IMR-90 (cell line): Measurements from ENCODE around the gene CIAO3. TPM values are rescaled to one million over a fixed set of nuclear protein-coding genes. Genes with fewer than 3 reads are reported as not detected.
A peak's percentile ranks its signal among the peaks of the same experiment; 100 is the strongest.

Source experiments
- ATAC-seq: fragments of 200-7000 bp; cut with Tn5 transposase; 2 replicates; pipeline ENCODE4 v1.9.1; 2020; ENCODE audit warnings: low read depth, mild to moderate bottlenecking, moderate library complexity
- BruUV-seq: library from RNA; stranded (reverse); fragments of 400-500 nt; replicated peaks from 2 replicates; lab custom pipeline; 2021; lab: Mats Ljungman, UMichigan
- CTCF ChIA-PET: fragments of 300-600 bp; formaldehyde crosslinking; extraction: SDS; loops from one replicate; lab custom pipeline; 2021; ENCODE audit warnings: antibody characterized with exemption; lab: Yijun Ruan, JAX
- POLR2A ChIA-PET: fragments of 300-600 bp; sonication (Branson Sonifier 250); formaldehyde crosslinking; loops from one replicate; lab custom pipeline; 2022; ENCODE audit warnings: antibody characterized with exemption; ENCODE audit not compliant: unreplicated experiment; lab: Charles Lee
- DNase-seq: peaks from one replicate; pipeline ENCODE4 v3.0.0; 2013
- H2AFZ ChIP-seq: replicated peaks from 2 replicates; pipeline ENCODE3; 2013; ENCODE audit warnings: low read length, mild to moderate bottlenecking; ENCODE audit not compliant: poor library complexity
- H2AK5ac ChIP-seq: 2 replicates; pipeline ENCODE4 v1.6.1; 2013; ENCODE audit warnings: low read depth, low read length, inconsistent platforms
- H2AK9ac ChIP-seq: replicated peaks from 2 replicates; pipeline ENCODE3; 2013; ENCODE audit warnings: mild to moderate bottlenecking, low read depth, low read length, moderate library complexity; ENCODE audit not compliant: poor library complexity
- H2BK120ac ChIP-seq: 2 replicates; pipeline ENCODE4 v1.6.1; 2013; ENCODE audit warnings: low read depth, low read length, inconsistent platforms
- H2BK15ac ChIP-seq: 3 replicates; pipeline ENCODE4 v1.6.1; 2013; ENCODE audit warnings: low read depth, low read length, inconsistent platforms
- H2BK20ac ChIP-seq: 2 replicates; pipeline ENCODE4 v1.6.1; 2013; ENCODE audit warnings: low read depth, mild to moderate bottlenecking, inconsistent platforms, low read length, moderate library complexity
- H2BK5ac ChIP-seq: 2 replicates; pipeline ENCODE4 v1.6.1; 2013; ENCODE audit warnings: mild to moderate bottlenecking, low read depth, low read length, inconsistent platforms; ENCODE audit not compliant: poor library complexity, severe bottlenecking
- H3K14ac ChIP-seq: replicated peaks from 2 replicates; pipeline ENCODE4 v1.6.1; 2013; ENCODE audit warnings: low read depth, low read length, inconsistent platforms
- H3K18ac ChIP-seq: 2 replicates; pipeline ENCODE4 v1.6.1; 2013; ENCODE audit warnings: low read depth, low read length, control low read depth
- H3K23ac ChIP-seq: 2 replicates; pipeline ENCODE4 v1.6.1; 2013; ENCODE audit warnings: low read depth, low read length, inconsistent platforms
- H3K27ac ChIP-seq: 2 replicates; pipeline ENCODE4 v1.5.1; 2013; ENCODE audit warnings: mild to moderate bottlenecking, control low read depth, low read length; ENCODE audit not compliant: insufficient read depth
- H3K27me3 ChIP-seq: 2 replicates; pipeline ENCODE4 v1.6.1; 2013; ENCODE audit warnings: low read length; ENCODE audit not compliant: control insufficient read depth, insufficient read depth
- H3K36me3 ChIP-seq: 2 replicates; pipeline ENCODE4 v1.6.1; 2013; ENCODE audit warnings: low read length, mixed read lengths; ENCODE audit not compliant: control insufficient read depth, insufficient read depth
- H3K4ac ChIP-seq: 2 replicates; pipeline ENCODE4 v1.6.1; 2013; ENCODE audit warnings: low read depth, low read length, inconsistent platforms
- H3K4me1 ChIP-seq: 2 replicates; pipeline ENCODE4 v1.6.1; 2013; ENCODE audit warnings: low read length, mixed read lengths; ENCODE audit not compliant: control insufficient read depth, insufficient read depth
- H3K4me2 ChIP-seq: 2 replicates; pipeline ENCODE4 v1.6.1; 2013; ENCODE audit warnings: low read depth, mild to moderate bottlenecking, control low read depth, low read length, moderate library complexity
- H3K4me3 ChIP-seq: 2 replicates; pipeline ENCODE4 v1.5.1; 2013; ENCODE audit warnings: low read depth, mild to moderate bottlenecking, control low read depth, low read length, moderate library complexity; ENCODE audit not compliant: insufficient read depth
- H3K56ac ChIP-seq: 2 replicates; pipeline ENCODE4 v1.6.1; 2013; ENCODE audit warnings: low read length, inconsistent platforms; ENCODE audit not compliant: insufficient read depth; ENCODE audit errors: extremely low read depth
- H3K79me1 ChIP-seq, 2 experiments: 2 replicates each; pipeline ENCODE4 v1.6.1; 2013; ENCODE audit warnings: low read length in 2 of 2, inconsistent platforms in 1 of 2, low read depth in 1 of 2
- H3K9ac ChIP-seq: 2 replicates; pipeline ENCODE4 v1.6.1; 2013; ENCODE audit warnings: low read depth, low read length, control low read depth
- H3K9me1 ChIP-seq: 2 replicates; pipeline ENCODE4 v1.6.1; 2013; ENCODE audit warnings: low read length, inconsistent platforms; ENCODE audit not compliant: insufficient read depth
- H3K9me3 ChIP-seq: 2 replicates; pipeline ENCODE4 v1.6.1; 2013; ENCODE audit warnings: low read length; ENCODE audit not compliant: control insufficient read depth, insufficient read depth
- H4K20me1 ChIP-seq: 2 replicates; pipeline ENCODE4 v1.6.1; 2013; ENCODE audit warnings: low read length, inconsistent platforms; ENCODE audit not compliant: insufficient read depth
- H4K5ac ChIP-seq: 2 replicates; pipeline ENCODE4 v1.6.1; 2013; ENCODE audit warnings: mild to moderate bottlenecking, low read depth, low read length, control low read depth
- H4K8ac ChIP-seq, 2 experiments: 2 replicates each; pipeline ENCODE4 v1.6.1; 2013; ENCODE audit warnings: low read depth in 2 of 2, low read length in 2 of 2, control low read depth in 1 of 2, inconsistent platforms in 1 of 2
- H4K91ac ChIP-seq: 2 replicates; pipeline ENCODE4 v1.6.1; 2013; ENCODE audit warnings: low read depth, low read length, inconsistent platforms; ENCODE audit not compliant: insufficient read depth
- BHLHE40 ChIP-seq: fragments of 150-350 bp; IDR thresholded peaks from 2 replicates; pipeline ENCODE4 v1.6.1; 2016; ENCODE audit warnings: mild to moderate bottlenecking, low read depth, low read length
- CHD1 ChIP-seq: IDR thresholded peaks from 2 replicates; pipeline ENCODE4 v1.6.1; 2012; ENCODE audit warnings: low read depth, low read length, improper control_type of control experiment
- WGBS, 2 experiments: methylation state at CpG; one replicate each; pipeline versions ENCODE4 v1.1.5 to v1.1.7; 2013; ENCODE audit warnings: missing lambda C conversion rate in 2 of 2; ENCODE audit not compliant: insufficient read length in 1 of 2; ENCODE audit errors: extremely low coverage in 2 of 2; 5-methylcytosine and 5-hydroxymethylcytosine counted together
- dilution Hi-C: fragments of 300-500 bp; cut with HindIII; formaldehyde crosslinking; loops from one replicate; pipeline ENCODE4 v1.14.3; 2018; ENCODE audit warnings: low sequenced_read_pairs; ENCODE audit not compliant: unreplicated experiment
- in situ Hi-C: fragments of 300-500 bp; cut with MboI; formaldehyde crosslinking; loops from 3 replicates; pipeline ENCODE4 v1.14.3; 2019; ENCODE audit warnings: low sequenced_read_pairs, inconsistent platforms, mixed read lengths
- intact Hi-C: fragments of 100-400 bp; cut with micrococcal nuclease; formaldehyde crosslinking; loops from 2 replicates; pipeline ENCODE4 v1.10.0; 2022
- polyA plus RNA-seq, 3 experiments: library from polyadenylated mRNA; depleted of rRNA; stranded (reverse); fragments of >200 nt; gene quantifications; 2 replicates each; pipeline ENCODE4 v1.2.3, GENCODE V29; 2012; ENCODE audit warnings: low replicate concordance in 1 of 3
- total RNA-seq: library from RNA; depleted of rRNA; stranded (reverse); fragments of >200 nt; gene quantifications from 2 replicates; pipeline ENCODE4 v1.2.3, GENCODE V29; 2012

CIAO3 gene
- total and polyA plus RNA-seq, 2 of the 4 experiments (the other 2 are of a cell fraction), result 17.0 to 20.2 TPM

GRCh38 chr16:681746-682427 is 58.9 kb downstream of the CIAO3 start:
- intact Hi-C loops, result no loop called here
- Histone ChIP-seq H3K23ac (no peak overlapping the region), H3K4me3 (peak overlapping the region; percentile 96; the same call in 1 of the 2 replicates), H2BK20ac (no peak overlapping the region), H3K9me3 (no peaks in the 10 kb centered on the region), H2AFZ (peak overlapping the region; percentile 43), H3K27ac (no peak overlapping the region; the same call in 1 of the 2 replicates), H3K36me3 (peaks cover 36% of the 10 kb centered on the region), H4K20me1 (peaks cover 34% of the 10 kb centered on the region), H3K14ac (no peak overlapping the region), H3K56ac (no peak overlapping the region), H4K5ac (no peak overlapping the region), H3K4me1 (peaks cover 20% of the 10 kb centered on the region), H3K79me1 (peaks cover 9 to 43% of the 10 kb centered on the region in 2 experiments; a peak in 3 of 4 replicates), H3K9ac (no peak overlapping the region), H2BK120ac (no peak overlapping the region), H3K18ac (no peak overlapping the region), H4K91ac (no peak overlapping the region), H3K4me2 (peak overlapping the region; percentile 98; the same call in 1 of the 2 replicates), H2BK5ac (no peak overlapping the region), H3K9me1 (peaks cover 15% of the 10 kb centered on the region), H4K8ac (no peak overlapping the region), H3K27me3 (no peaks in the 10 kb centered on the region), H2AK9ac (peak overlapping the region; percentile 72), H2BK15ac (no peak overlapping the region), H3K4ac (no peak overlapping the region), H2AK5ac (peak overlapping the region; percentile 13; the same call in 1 of the 2 replicates)
- ChIA-PET CTCF (no interaction called here), POLR2A (no interaction called here)
- dilution Hi-C loops, result no loop called here
- BruUV-seq, result TSS peak; percentile 91
- ATAC-seq (no peak), DNase-seq (no peak)
- no CpG with 5 or more reads among the region's 28 CpGs for WGBS, 2 experiments
- in situ Hi-C loops, result no loop called here
- TF ChIP-seq BHLHE40, result 0 out of 2 replicates have a peak, but pooled peaks have one; percentile 5
- TF ChIP-seq CHD1, result no peak
